Stimulated activated CD8-positive, alpha-beta memory T cell treated with anti-CD3 and anti-CD28 coated beads, Interleukin-7, amount 100 ng/mL, for 4 hours (primary cell): ENCODE data around the gene DAB2IP.

Experiments used
- DNase-seq, 2 donors: peaks; one replicate each; pipeline ENCODE4 v3.0.0-alpha.2; 2020; ENCODE audit warnings: low read depth in 2 of 2

DAB2IP gene

DNA sequence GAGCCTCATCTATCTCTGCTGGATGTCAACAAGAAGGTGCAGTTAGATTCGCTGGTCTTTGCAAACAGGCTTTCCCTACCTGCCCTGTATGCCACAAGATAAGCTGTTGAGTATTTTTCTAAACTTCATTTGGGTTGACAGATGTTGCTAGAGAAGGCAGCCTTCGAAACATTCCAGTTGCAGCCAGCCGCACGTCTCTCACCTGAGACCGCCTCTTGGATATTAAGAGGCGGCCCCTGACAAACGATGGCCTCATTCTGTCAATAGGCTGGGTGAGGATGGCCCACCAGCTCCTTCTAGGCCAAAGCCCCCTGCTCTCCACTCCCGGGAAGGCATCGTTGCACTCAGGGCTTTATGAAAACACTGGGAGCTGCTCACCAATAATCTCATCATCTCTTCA is 181.6 kb downstream of the DAB2IP start:
- DNase-seq: no peak
